Natural killer cell treated with Interleukin-12 subunit alpha and Interleukin-12 subunit beta and Interleukin-15 and Interleukin-18, amount 100 ng/mL, for 72 hours (primary cell): ENCODE measurements around the gene TBC1D10A. TPM values are rescaled to one million over a fixed set of nuclear protein-coding genes. Genes with fewer than 3 reads are reported as not detected.
A peak's percentile ranks its signal among the peaks of the same experiment; 100 is the strongest.

Experiments used
- ATAC-seq, 2 donors: fragments of 150-1000 bp; cut with Tn5 transposase in 1 of 2; sonication (Bioruptor Pico), chemical (Tn5 transposase) in 1 of 2; 2 replicates each; pipeline ENCODE4 v1.10.0; 2021
- DNase-seq: peaks from one replicate; pipeline ENCODE4 v3.0.0; 2022; ENCODE audit warnings: low spot score
- H3K27ac Mint-ChIP-seq, 2 donors: 1 replicate in 1 of 2; 2 replicates in 1 of 2; pipeline ENCODE4 v1.8.0; 2022; ENCODE audit warnings: mixed read lengths in 2 of 2, mild to moderate bottlenecking in 1 of 2, moderate library complexity in 1 of 2
- H3K27me3 Mint-ChIP-seq, 2 donors: 1 replicate in 1 of 2; 2 replicates in 1 of 2; pipeline ENCODE4 v1.8.0; 2022; ENCODE audit warnings: mixed read lengths in 2 of 2
- H3K36me3 Mint-ChIP-seq: one replicate; pipeline ENCODE4 v1.8.0; 2022; ENCODE audit warnings: mixed read lengths
- H3K4me1 Mint-ChIP-seq, 2 donors: 1 replicate in 1 of 2; 2 replicates in 1 of 2; pipeline ENCODE4 v1.8.0; 2022; ENCODE audit warnings: low read depth in 2 of 2, mixed read lengths in 2 of 2, mild to moderate bottlenecking in 1 of 2
- H3K4me3 Mint-ChIP-seq: one replicate; pipeline ENCODE4 v1.8.0; 2022; ENCODE audit warnings: mixed read lengths
- H3K9me3 Mint-ChIP-seq: 2 replicates; pipeline ENCODE4 v1.8.0; 2022; ENCODE audit warnings: mixed read lengths
- total RNA-seq, 2 donors: library from RNA; stranded (reverse); gene quantifications; one replicate each; pipeline ENCODE4 v1.2.3, GENCODE V29; 2022

The TBC1D10A gene
- total RNA-seq, 2 donors from 2014 or later: 13.9 to 28.3 TPM

DNA sequence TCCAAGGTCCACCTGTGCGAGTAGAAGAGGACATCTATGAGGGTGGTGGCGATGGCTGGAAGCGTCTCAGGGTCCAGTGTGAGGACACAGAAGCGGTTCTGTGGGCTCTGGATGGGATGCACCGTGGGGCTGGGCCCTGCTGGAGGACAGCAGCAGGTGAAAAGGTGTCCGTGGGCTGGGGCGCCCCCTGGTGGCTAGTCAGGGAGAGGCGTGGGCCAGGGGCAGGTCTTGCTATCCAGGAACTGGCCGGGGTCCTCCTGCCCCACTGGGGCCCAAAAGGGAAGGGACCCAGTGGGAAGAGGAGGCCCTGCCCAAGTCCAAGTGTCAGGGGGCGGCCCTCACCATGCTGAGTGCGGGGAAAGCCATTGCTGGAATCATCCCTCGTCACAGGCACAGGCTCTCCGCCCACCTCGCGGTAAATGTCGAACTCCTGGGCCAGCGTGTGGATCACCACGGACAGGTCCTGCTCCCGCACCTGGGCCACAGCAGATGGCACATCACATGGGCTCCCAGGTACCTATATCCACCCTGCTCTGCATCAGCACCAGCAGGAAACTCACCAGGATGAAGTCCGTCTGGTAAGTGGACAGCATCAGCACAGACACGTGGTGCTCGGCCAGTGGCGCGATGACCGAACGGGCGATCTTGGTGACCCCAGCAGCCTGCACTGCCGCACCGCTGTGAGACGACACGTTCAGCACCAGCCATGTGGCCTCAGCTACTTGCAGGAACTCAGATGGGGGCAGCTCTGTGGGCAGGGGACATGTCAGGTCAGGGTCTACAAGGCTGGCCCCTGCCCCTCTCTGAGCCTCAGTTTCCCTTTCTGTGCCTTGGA is 39.7 kb downstream of the TBC1D10A start:
- DNase-seq (peak; percentile 81), ATAC-seq (peak in 1 of 2 donors; percentile 36)
- no peak overlapping the region for H3K4me3 Mint-ChIP-seq
- peaks cover 12 to 18% of the 10 kb centered on the region in 2 donors for H3K4me1 Mint-ChIP-seq
- no peak overlapping the region for H3K27ac Mint-ChIP-seq
- H3K9me3 Mint-ChIP-seq: no peaks in the 10 kb centered on the region
- H3K27me3 Mint-ChIP-seq: no peaks in the 10 kb centered on the region
- no peaks in the 10 kb centered on the region for H3K36me3 Mint-ChIP-seq

DNA sequence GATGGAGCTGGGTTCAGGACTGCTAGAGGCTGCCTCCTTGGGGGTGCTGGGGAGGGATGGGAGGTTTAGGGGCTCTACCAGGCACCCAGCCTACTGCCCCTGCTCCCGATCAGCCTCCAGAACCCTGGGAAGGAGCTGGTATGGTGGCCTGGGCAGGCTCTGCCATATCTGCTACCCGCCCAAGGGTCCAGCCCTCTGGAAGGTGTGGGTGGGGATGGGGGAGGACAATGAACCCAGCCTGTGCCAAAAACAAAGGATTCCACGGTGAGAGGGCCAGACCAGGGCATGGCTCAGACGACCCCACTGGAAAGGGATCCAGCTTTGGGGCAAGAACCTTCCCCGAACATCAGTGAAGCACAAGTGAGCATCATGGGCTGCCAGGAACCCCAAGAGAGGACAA is 40.4 kb downstream of the TBC1D10A start:
- ATAC-seq (no peak), DNase-seq (no peak)
- Mint-ChIP-seq H3K4me3 (no peak overlapping the region), H3K36me3 (no peaks in the 10 kb centered on the region), H3K27me3 (no peaks in the 10 kb centered on the region), H3K4me1 (peaks cover 12 to 18% of the 10 kb centered on the region in 2 donors), H3K27ac (no peak overlapping the region), H3K9me3 (no peaks in the 10 kb centered on the region)

DNA sequence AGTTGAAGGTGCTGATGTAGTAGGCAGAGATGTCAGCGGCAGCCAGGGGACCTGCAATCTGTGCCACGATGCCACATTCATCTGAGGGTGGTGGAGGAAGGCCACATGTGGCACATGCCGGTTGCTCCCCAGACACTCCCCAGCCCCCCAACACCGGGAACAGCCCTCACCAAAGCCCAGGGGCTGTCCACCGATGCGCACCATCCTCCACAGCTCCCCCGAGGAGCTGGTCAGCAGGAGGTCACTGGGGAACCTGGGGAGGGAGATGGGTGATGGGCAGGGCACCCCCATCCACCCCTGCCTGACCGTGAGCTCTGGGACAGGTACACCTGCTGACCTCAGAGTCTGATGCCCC is 40.9 kb downstream of the TBC1D10A start:
- Mint-ChIP-seq H3K4me1 (peaks cover 12 to 18% of the 10 kb centered on the region in 2 donors), H3K9me3 (no peaks in the 10 kb centered on the region), H3K27ac (no peak overlapping the region), H3K36me3 (no peaks in the 10 kb centered on the region), H3K4me3 (no peak overlapping the region), H3K27me3 (no peaks in the 10 kb centered on the region)
- ATAC-seq (no peak), DNase-seq (no peak)

DNA sequence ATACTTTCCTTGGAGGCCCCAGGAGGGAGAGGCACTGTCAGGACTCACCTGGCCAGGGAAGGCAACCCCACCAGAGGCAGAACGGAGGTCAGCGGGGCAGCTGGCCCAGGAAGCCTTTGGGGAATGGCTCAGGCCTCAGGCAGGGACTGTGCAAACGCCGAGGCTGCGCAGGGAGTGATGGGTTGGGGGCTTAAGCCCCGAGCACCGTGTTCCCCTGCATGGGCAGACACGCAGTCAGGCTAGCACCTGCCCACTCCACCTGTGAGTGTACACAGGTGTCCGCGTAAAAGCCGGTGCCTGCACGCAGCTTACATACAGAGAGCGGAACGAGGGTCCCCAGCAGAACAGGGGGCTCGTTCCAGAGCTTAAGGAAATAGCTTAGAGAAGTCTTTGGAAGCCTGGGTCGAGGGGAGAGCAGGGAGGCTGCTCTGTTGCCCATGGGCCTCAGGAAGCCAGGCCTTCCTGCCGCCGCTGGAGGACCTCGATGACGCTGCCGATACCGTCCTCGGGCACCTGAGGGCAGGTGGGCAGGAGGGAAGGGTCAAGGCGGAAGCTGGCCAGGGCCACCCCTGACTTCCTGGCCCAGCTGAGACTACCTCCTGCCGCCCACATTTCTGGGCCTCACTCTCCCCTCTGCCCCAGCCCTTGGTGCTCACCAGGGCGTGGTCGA is 41.4 kb downstream of the TBC1D10A start:
- DNase-seq: no peak
- ATAC-seq: no peak
- H3K4me3 Mint-ChIP-seq: no peak overlapping the region
- peak overlapping the region in 1 of 2 donors; percentile 29 for H3K27ac Mint-ChIP-seq
- H3K27me3 Mint-ChIP-seq: no peaks in the 10 kb centered on the region
- H3K9me3 Mint-ChIP-seq: no peaks in the 10 kb centered on the region
- peaks cover 12 to 16% of the 10 kb centered on the region in 2 donors for H3K4me1 Mint-ChIP-seq
- H3K36me3 Mint-ChIP-seq: no peaks in the 10 kb centered on the region

DNA sequence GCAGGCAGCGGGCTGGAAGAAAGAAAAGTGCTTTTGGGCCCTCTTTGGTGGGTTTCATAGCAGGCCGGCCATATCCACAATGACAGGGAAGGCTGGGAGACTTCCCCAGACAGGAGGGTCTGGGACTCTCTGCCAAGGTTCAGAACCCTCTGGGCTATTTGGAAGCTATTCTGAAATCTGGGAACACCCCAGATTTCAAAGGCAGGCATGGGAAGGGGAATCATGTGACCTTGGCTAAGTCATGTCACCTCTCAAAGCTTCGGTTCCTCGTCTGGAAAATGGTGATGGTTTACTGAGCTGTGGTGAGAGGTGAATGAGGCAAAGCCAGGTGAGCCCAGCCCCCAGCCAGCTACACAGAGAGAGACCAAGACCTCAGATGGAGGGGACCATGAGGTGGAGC is 42.1 kb downstream of the TBC1D10A start:
- Mint-ChIP-seq H3K9me3 (no peaks in the 10 kb centered on the region), H3K36me3 (no peaks in the 10 kb centered on the region), H3K27me3 (no peaks in the 10 kb centered on the region), H3K4me1 (peaks cover 10 to 12% of the 10 kb centered on the region in 2 donors), H3K4me3 (no peak overlapping the region), H3K27ac (peak overlapping the region in 1 of 2 donors; percentile 29)
- ATAC-seq (no peak), DNase-seq (no peak)

DNA sequence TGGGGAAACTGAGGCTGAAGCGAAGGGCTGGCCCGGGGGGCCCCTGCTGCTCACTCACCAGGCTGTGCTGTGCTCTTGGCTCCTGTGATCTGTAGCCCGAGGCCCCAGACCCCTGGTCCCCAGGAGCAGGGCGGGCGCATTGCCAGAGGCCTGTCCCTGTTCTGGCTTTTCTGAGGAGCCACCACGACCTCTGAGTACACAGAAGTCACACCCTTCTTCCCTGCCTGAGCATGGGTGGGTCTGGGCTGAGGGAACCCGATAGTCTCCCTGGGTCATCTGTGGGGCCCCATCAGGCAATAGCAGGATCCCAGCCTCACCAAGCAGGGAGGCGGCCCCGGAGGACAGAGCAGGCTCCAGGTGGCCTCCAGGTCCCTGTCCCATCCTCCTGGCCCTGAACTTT is 42.6 kb downstream of the TBC1D10A start:
- Mint-ChIP-seq H3K4me3 (no peak overlapping the region), H3K9me3 (no peaks in the 10 kb centered on the region), H3K36me3 (no peaks in the 10 kb centered on the region), H3K27ac (peak overlapping the region in 1 of 2 donors; percentile 29), H3K4me1 (peaks cover 13 to 14% of the 10 kb centered on the region in 2 donors), H3K27me3 (no peaks in the 10 kb centered on the region)
- no peak for DNase-seq
- no peak for ATAC-seq

DNA sequence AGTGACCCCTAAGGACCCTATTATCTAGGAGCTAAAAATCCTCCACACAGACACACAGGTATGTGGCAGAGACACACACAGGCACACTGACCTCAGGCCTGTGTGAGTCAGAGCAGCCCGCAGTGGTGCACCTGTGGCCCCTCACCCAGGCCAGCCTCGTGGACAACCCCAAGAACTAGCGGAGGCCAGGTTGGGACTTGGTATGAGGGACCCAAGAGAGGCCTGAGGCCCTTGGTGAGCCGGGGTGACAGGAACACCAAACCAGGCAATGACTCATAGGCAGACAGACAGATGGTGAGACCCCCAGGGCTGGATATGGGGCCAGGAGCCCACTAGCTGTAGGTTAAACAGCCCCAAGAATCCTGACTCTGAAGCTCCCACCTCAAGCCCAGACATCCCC is 43.4 kb downstream of the TBC1D10A start:
- Mint-ChIP-seq H3K9me3 (no peaks in the 10 kb centered on the region), H3K4me1 (peaks cover 13 to 14% of the 10 kb centered on the region in 2 donors), H3K27me3 (no peaks in the 10 kb centered on the region), H3K27ac (no peak overlapping the region), H3K36me3 (no peaks in the 10 kb centered on the region), H3K4me3 (no peak overlapping the region)
- no peak for ATAC-seq
- DNase-seq: no peak

DNA sequence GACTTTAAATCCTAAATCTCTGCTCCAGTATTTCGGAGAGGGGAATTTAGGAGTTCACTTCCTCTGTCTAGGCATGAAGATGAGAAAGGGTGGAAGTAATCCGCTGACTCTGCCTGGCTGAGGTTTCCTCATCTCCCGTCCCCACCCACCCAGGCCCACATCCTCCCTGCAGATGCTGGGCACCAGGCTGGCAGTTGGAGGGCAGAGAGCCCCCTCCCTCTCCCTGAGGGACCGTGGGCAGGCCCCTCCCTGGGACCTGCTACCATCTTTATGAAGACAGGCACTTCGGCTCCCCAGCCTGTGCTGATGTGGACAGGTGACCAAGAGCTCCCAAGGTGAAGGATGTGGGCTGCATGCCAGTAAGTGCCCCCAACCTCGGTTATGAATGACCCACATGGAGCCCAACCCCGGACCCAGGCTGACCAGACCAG is 44.1 kb downstream of the TBC1D10A start:
- DNase-seq (no peak), ATAC-seq (no peak)
- Mint-ChIP-seq H3K27ac (no peak overlapping the region), H3K4me3 (no peak overlapping the region), H3K4me1 (peaks cover 5 to 13% of the 10 kb centered on the region in 2 donors), H3K9me3 (no peaks in the 10 kb centered on the region), H3K36me3 (no peaks in the 10 kb centered on the region), H3K27me3 (peaks cover 0 to 3% of the 10 kb centered on the region in 2 donors)

DNA sequence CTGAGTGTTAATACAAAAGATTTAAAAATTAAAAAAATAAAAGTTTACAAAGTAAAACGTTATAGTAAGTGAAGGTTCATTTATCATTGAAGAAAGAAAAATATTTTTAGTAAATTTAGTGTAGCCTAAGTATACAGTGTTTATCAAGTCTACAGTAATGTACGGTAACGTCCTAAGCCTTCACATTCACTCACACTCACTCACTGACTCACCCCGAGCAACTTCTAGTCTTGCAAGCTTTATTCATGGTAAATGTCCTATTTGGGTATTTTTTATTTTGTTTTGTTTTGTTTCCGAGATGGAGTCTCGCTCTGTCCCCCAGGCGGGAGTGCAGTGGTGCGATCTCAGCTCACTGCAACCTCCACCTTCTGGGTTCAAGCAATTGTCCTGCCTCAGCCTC is 46.2 kb downstream of the TBC1D10A start:
- no peaks in the 10 kb centered on the region for H3K36me3 Mint-ChIP-seq
- no peak for DNase-seq
- H3K27me3 Mint-ChIP-seq: peaks cover 0 to 13% of the 10 kb centered on the region in 2 donors
- H3K4me1 Mint-ChIP-seq: peaks cover 14 to 22% of the 10 kb centered on the region in 2 donors
- no peak overlapping the region for H3K27ac Mint-ChIP-seq
- no peak for ATAC-seq
- no peaks in the 10 kb centered on the region for H3K9me3 Mint-ChIP-seq
- H3K4me3 Mint-ChIP-seq: no peak overlapping the region

DNA sequence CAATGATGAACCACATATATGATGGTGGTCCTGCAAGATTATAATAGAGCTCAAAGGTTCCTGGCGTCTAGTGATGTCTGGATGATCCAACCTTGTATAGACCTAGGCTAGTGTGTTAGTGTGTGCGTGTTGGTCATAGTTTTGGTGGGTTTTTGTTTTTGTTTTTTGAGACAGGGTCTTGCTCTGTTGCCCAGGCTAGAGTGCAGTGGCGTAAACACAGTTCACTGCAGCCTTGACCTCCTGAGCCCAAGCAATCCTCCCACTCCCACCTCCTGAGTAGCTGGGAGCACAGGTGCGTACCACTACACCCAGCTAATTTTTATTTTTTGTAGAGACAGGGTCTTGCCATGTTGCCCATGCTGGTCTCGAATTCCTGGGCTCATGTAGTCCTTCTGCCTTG is 46.8 kb downstream of the TBC1D10A start:
- Mint-ChIP-seq H3K36me3 (no peaks in the 10 kb centered on the region), H3K4me1 (peaks cover 19 to 27% of the 10 kb centered on the region in 2 donors), H3K27ac (no peak overlapping the region), H3K27me3 (peaks cover 0 to 16% of the 10 kb centered on the region in 2 donors), H3K4me3 (no peak overlapping the region), H3K9me3 (no peaks in the 10 kb centered on the region)
- DNase-seq (no peak), ATAC-seq (no peak)

DNA sequence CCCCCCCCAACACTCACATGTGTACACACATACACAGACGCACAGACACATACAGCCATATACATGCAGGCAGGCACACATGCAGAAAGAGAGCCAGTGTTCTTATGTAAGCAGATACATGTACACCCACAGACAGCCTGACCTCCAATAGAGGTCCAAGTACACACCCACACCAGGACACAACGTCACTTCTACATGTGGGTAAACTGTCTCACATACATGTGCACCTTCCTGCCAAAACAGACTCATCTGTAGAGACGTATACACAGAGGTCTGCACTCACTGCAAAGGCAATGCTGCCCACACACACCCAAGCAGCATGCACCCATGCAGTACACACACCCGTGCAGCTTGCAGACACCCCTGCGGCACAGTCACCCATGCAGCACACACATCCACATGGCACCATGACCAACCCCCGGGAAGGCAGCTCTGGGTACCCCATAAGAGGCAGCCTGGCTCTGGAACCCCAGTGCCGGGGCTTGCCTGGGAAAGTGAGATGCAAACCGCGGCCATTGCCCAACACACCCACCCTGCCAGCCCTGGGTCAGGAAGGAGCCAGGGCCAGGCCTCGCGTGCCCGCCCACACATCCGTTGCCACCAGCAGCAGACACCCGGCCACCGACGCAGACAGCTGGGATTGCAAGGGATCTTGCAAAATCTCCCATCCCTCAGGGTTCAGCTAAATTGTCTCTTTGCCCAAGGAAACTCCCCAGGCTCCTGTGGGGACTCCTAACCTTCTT is 47.5 kb downstream of the TBC1D10A start:
- Mint-ChIP-seq H3K4me3 (no peak overlapping the region), H3K9me3 (no peaks in the 10 kb centered on the region), H3K36me3 (no peaks in the 10 kb centered on the region), H3K27me3 (peaks cover 0 to 19% of the 10 kb centered on the region in 2 donors), H3K4me1 (peaks cover 19 to 27% of the 10 kb centered on the region in 2 donors), H3K27ac (no peak overlapping the region)
- DNase-seq (no peak), ATAC-seq (peak; percentile 31 to 52)

DNA sequence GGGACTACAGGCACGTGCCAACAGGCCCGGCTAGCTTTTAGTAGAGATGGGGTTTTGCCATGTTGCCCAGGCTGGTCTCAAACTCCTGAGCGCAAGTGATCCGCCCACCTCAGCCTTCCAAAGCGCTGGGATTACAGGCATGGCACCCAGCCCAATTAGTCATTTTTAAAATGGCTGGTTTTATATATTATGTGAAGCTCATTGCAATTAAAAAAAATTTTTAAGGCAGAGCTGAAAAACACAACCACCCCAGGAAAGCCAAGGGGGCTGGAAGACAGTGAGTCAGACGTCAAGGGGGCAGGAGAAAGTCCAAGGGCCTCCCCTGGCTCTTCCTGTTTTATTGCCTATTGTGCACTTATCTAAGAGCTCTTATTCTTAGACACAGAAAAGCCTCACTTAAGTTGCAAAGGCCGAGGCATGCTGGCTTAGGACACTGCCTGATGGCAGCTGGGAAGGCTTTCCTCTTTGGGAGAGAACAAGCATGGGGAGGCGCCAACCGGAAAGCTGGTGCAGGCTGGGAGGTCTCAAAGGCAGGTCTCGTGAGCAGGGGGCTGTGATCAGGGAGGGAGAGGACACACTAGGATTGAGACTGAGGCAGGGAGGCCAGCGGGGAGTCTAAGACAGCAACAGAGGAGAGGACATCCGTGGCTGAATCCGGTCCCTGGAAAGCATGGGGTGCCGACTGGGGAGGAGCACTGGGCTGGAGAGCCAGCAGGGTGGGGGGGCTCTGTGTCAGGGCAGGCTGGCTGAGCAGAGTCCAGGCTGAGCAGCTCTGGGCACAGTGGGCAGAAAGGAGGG is 49.0 kb downstream of the TBC1D10A start:
- no peak for DNase-seq
- ATAC-seq: no peak
- Mint-ChIP-seq H3K9me3 (no peaks in the 10 kb centered on the region), H3K4me3 (no peak overlapping the region), H3K36me3 (no peaks in the 10 kb centered on the region), H3K27ac (no peak overlapping the region), H3K4me1 (peaks cover 30 to 34% of the 10 kb centered on the region in 2 donors), H3K27me3 (peaks cover 0 to 19% of the 10 kb centered on the region in 2 donors)

DNA sequence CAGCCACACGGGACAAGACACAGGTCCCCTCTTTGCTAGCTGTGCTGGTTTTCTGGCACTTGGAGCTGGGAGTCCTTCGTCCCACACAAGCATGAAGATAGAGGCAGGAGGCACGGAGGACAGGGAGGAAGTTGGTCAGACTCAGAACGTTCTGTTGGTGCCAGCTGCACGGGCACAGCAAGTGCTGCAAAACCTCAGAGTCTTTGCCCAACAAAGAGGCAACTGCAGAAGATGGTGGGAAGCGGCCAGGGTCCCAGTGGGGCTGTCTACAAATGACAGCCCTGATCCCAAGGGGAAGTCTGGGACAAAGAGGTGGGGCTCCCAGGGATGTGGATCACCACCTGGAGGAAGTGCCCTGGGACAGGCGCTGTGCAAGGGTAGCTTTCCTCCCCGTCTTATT is 50.7 kb downstream of the TBC1D10A start:
- Mint-ChIP-seq H3K4me3 (no peak overlapping the region), H3K4me1 (peaks cover 35% of the 10 kb centered on the region in 2 donors), H3K9me3 (no peaks in the 10 kb centered on the region), H3K27ac (peak overlapping the region in 1 of 2 donors; percentile 5), H3K36me3 (no peaks in the 10 kb centered on the region), H3K27me3 (peaks cover 0 to 19% of the 10 kb centered on the region in 2 donors)
- ATAC-seq (no peak), DNase-seq (no peak)
